CD8-positive, alpha-beta memory T cell (primary cell): ENCODE measurements around the gene PXDC1. TPM values are rescaled to one million over a fixed set of nuclear protein-coding genes. Genes with fewer than 3 reads are reported as not detected.

ENCODE experiments used
- CTCF ChIA-PET: fragments of 350-600 bp; sonication (Branson Sonifier 250); formaldehyde crosslinking; loops from one replicate; lab custom pipeline; 2021; ENCODE audit warnings: antibody characterized with exemption; lab: Charles Lee
- POLR2A ChIA-PET: fragments of 350-600 bp; sonication (Branson Sonifier 250); formaldehyde crosslinking; loops from one replicate; lab custom pipeline; 2021; ENCODE audit warnings: antibody characterized with exemption; lab: Charles Lee
- DNase-seq, 5 donors: peaks; one replicate each; pipeline versions ENCODE4 v3.0.0 to v3.0.0-alpha.2; 2020 to 2022; ENCODE audit warnings: mixed read lengths in 1 of 5
- H3K27ac ChIP-seq: one replicate; pipeline ENCODE4 v1.7.0; 2013; ENCODE audit warnings: low read depth, mild to moderate bottlenecking, low read length, moderate library complexity
- H3K27me3 ChIP-seq: 2 replicates; pipeline ENCODE4 v1.7.0; 2013; ENCODE audit warnings: low read length, mild to moderate bottlenecking; ENCODE audit not compliant: insufficient read depth, poor library complexity, severe bottlenecking
- H3K36me3 ChIP-seq: 2 replicates; pipeline ENCODE4 v1.7.0; 2013; ENCODE audit warnings: mild to moderate bottlenecking, low read length, moderate library complexity; ENCODE audit not compliant: insufficient read depth
- H3K4me1 ChIP-seq: 2 replicates; pipeline ENCODE4 v1.7.0; 2013; ENCODE audit warnings: mild to moderate bottlenecking, low read length, moderate library complexity; ENCODE audit not compliant: insufficient read depth
- H3K4me3 ChIP-seq: 2 replicates; pipeline ENCODE4 v1.7.0; 2013; ENCODE audit warnings: mild to moderate bottlenecking, low read length
- H3K9me3 ChIP-seq: 2 replicates; pipeline ENCODE4 v1.7.0; 2013; ENCODE audit warnings: mild to moderate bottlenecking, low read length
- H3K27ac Mint-ChIP-seq, 8 donors: one replicate each; pipeline ENCODE4 v1.8.0; 2020 to 2021; ENCODE audit warnings: mixed read lengths in 8 of 8, mild to moderate bottlenecking in 6 of 8, inconsistent platforms in 3 of 8, moderate library complexity in 3 of 8
- H3K27me3 Mint-ChIP-seq, 2 donors: one replicate each; pipeline ENCODE4 v1.8.0; 2020 to 2021; ENCODE audit warnings: mixed read lengths in 2 of 2, mild to moderate bottlenecking in 1 of 2, moderate library complexity in 1 of 2
- H3K36me3 Mint-ChIP-seq, 3 donors: one replicate each; pipeline ENCODE4 v1.8.0; 2020 to 2021; ENCODE audit warnings: mixed read lengths in 3 of 3, inconsistent platforms in 1 of 3, mild to moderate bottlenecking in 1 of 3
- H3K4me1 Mint-ChIP-seq, 3 donors: one replicate each; pipeline ENCODE4 v1.8.0; 2020 to 2021; ENCODE audit warnings: mixed read lengths in 3 of 3, inconsistent platforms in 1 of 3, mild to moderate bottlenecking in 1 of 3
- H3K4me3 Mint-ChIP-seq, 7 donors: one replicate each; pipeline ENCODE4 v1.8.0; 2020 to 2021; ENCODE audit warnings: mixed read lengths in 7 of 7, mild to moderate bottlenecking in 6 of 7, moderate library complexity in 4 of 7, inconsistent platforms in 2 of 7
- H3K9me3 Mint-ChIP-seq, 5 donors: one replicate each; pipeline ENCODE4 v1.8.0; 2020 to 2022; ENCODE audit warnings: mixed read lengths in 5 of 5, mild to moderate bottlenecking in 3 of 5, moderate library complexity in 2 of 5, inconsistent platforms in 1 of 5
- polyA plus RNA-seq: library from polyadenylated mRNA; unstranded; fragments of 300-500 nt; fragmentation: Illumina TruSeq; gene quantifications from one replicate; pipeline ENCODE4 v1.2.3, GENCODE V29; 2021
- total RNA-seq, 2 experiments: library from RNA; stranded (reverse); gene quantifications; one replicate each; pipeline ENCODE4 v1.2.3, GENCODE V29; 2021

Gene PXDC1
- total and polyA plus RNA-seq, 3 experiments from 2014 or later, result 0.15 to 0.24 TPM; not detected in 1

DNA sequence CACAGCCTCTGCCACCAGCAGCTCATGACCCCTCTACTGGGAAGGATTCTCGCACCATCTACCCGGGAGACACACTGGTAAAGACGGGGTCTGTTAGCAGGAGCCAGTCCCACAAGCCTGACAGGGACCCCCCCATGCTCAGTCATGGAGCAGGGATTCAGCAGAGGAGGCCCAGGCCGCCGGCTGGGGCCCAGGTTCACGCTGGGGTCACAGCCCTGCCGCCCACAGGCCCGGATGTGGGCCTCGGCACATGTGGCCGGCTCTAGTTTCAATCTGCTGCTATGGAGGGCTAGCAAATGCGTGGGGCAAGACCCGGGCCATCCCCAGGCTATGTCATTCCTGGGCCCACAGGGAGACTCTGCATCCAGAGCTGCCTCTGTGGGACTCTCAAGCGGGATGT lies 25.1 kb downstream of the PXDC1 start:
- Mint-ChIP-seq H3K4me3 (no peak overlapping the region), H3K9me3 (no peaks in the 10 kb centered on the region), H3K27ac (no peak overlapping the region), H3K36me3 (no peaks in the 10 kb centered on the region), H3K4me1 (no peaks in the 10 kb centered on the region), H3K27me3 (peaks cover 1 to 18% of the 10 kb centered on the region in 2 donors)
- H3K9me3 ChIP-seq, result no peaks in the 10 kb centered on the region
- H3K27me3 ChIP-seq, result no peaks in the 10 kb centered on the region
- H3K4me1 ChIP-seq, result no peaks in the 10 kb centered on the region
- CTCF ChIA-PET, result no interaction called here
- no peak overlapping the region for H3K27ac ChIP-seq
- POLR2A ChIA-PET, result no interaction called here
- no peak for DNase-seq
- no peaks in the 10 kb centered on the region for H3K36me3 ChIP-seq
- H3K4me3 ChIP-seq, result no peak overlapping the region

DNA sequence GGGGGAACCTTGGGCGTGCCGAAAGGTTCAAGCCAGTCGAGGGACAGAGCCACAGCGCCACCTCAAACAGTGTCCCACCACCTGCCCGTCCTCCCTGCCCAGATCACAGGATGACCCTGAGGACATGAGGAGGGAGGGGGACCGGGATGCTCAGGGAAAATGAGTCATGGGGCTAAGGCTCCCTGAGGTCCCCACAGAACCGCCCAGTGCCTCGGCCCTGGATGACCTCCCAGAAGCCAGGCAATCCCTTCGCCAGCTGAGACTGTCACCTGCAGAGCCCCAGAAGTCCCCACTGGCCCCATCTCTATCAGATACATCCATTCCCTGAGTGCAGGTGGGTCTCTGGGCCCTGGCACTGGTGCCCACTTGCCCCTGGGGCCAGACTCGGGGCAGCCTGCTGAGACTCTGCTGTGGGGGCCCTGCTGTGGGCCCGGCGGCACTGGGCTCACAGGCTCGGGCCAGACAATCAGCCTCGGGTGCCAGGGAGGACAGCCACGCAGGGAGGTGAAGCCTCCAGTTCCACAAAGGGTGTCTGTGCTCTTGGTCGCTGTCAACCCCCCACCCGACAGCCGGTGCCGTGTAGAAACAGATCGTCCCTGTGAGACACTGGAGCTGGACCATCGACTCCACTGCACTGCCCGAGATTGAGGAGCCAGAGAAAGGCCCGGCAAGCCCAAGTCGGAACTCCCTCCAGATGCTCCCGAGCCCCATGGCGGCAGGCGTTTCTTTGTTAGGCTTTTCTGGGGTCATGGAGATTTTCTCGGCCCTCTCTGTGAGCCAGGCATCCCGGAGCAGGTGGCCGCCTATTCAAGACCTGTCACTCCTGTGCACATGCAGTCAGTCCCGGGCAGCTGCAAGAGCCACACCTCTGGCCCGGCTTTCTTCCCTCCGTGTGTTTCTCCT lies 26.1 kb downstream of the PXDC1 start:
- Histone ChIP-seq H3K4me1 (no peaks in the 10 kb centered on the region), H3K9me3 (no peaks in the 10 kb centered on the region), H3K27me3 (no peaks in the 10 kb centered on the region), H3K4me3 (no peak overlapping the region), H3K36me3 (no peaks in the 10 kb centered on the region), H3K27ac (no peak overlapping the region)
- no peaks in the 10 kb centered on the region for H3K36me3 Mint-ChIP-seq
- H3K27me3 Mint-ChIP-seq, result peaks cover 1 to 13% of the 10 kb centered on the region in 2 donors
- DNase-seq, result no peak
- H3K4me1 Mint-ChIP-seq, result no peaks in the 10 kb centered on the region
- no peak overlapping the region for H3K27ac Mint-ChIP-seq
- CTCF ChIA-PET, result no interaction called here
- H3K4me3 Mint-ChIP-seq, result no peak overlapping the region
- H3K9me3 Mint-ChIP-seq, result no peaks in the 10 kb centered on the region
- POLR2A ChIA-PET, result no interaction called here

DNA sequence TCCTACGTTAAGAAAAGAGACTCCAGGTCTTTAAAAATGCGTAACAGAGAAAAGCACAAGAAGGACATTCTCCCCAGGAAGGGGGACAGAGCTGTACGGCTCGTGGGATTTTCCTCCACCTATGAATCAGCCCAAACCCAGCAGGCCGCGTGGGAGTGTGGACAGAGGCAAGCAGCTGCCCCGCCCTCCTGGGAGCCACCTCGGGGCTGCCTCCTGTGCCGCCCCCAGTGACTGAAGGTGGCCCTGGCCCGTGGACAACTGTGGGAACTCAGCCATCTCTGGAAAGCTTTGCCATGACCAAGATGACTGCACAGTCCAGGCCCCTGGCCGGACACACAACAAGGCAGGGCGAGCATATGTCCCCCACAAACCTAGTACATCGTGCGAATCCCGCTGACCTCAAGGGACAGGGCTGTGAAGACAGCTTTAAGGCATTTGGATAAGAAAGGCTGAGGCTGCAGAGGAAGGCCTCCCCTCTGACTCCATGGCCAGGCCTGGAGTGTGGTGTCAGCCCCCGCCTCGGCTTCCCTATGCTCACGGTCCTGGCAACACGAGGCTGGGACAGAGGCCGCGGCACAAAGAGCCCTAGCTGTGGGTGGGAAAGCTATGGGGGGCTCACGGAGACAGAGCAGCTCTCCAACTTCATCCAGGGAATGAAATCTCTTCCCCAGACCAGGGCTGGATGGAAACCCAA lies 26.9 kb downstream of the PXDC1 start:
- DNase-seq, result no peak
- Histone ChIP-seq H3K4me1 (no peaks in the 10 kb centered on the region), H3K27me3 (no peaks in the 10 kb centered on the region), H3K36me3 (no peaks in the 10 kb centered on the region), H3K27ac (no peak overlapping the region), H3K4me3 (no peak overlapping the region), H3K9me3 (no peaks in the 10 kb centered on the region)
- H3K4me1 Mint-ChIP-seq, result peaks cover 0 to 5% (median 2%) of the 10 kb centered on the region in 3 donors
- ChIA-PET CTCF (no interaction called here), POLR2A (no interaction called here)
- H3K4me3 Mint-ChIP-seq, result no peak overlapping the region
- peaks cover 3 to 13% of the 10 kb centered on the region in 2 donors for H3K27me3 Mint-ChIP-seq
- H3K9me3 Mint-ChIP-seq, result no peaks in the 10 kb centered on the region
- no peaks in the 10 kb centered on the region for H3K36me3 Mint-ChIP-seq
- no peak overlapping the region for H3K27ac Mint-ChIP-seq

DNA sequence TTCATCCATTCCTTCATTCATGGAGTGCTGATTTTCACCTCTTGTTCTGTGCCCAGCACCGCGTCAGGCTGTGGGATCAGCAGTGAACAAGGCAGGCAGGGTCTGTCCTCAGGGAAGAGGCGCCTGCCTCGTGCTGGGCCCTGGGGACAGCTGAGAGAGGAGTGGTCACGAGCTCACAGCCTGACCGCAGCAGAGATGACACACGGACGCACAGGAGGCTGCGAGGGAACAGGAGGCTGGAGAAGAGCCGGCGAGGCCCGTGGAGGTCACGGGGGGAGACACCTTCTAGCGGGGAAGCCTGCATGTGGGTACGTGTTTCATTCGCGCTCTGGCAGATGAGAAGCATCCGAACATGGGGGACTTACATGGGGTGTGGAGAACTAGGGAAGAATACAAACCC lies 27.5 kb downstream of the PXDC1 start:
- Mint-ChIP-seq H3K4me3 (no peak overlapping the region), H3K4me1 (peaks cover 0 to 8% (median 3%) of the 10 kb centered on the region in 3 donors), H3K36me3 (no peaks in the 10 kb centered on the region), H3K9me3 (no peaks in the 10 kb centered on the region), H3K27me3 (peaks cover 3 to 9% of the 10 kb centered on the region in 2 donors), H3K27ac (peak overlapping the region in 1 of 8 donors; percentile 7)
- CTCF ChIA-PET, result no interaction called here
- Histone ChIP-seq H3K4me3 (no peak overlapping the region), H3K4me1 (no peaks in the 10 kb centered on the region), H3K27me3 (no peaks in the 10 kb centered on the region), H3K27ac (no peak overlapping the region), H3K9me3 (no peaks in the 10 kb centered on the region), H3K36me3 (no peaks in the 10 kb centered on the region)
- POLR2A ChIA-PET, result no interaction called here
- DNase-seq, result no peak

DNA sequence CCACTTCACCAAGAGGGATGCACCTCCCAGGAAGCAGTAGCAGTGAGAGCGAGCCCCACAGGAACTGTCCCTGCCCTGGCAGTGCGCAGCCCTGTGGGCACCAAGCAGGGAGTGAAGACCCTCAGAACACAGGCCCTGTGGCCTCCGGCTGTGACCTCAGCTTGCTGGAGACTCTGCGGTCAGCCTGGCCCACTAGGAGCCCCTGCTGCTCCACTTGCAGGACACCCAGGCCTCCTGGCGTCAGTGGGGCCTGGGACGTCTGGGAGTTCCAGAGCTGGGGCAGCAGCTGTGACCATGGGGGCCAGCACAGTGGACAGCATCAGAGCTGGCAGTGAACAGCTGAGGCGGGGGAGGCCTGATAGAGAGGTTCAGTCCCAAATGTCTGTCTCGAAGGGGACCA lies 28.3 kb downstream of the PXDC1 start:
- ChIA-PET POLR2A (no interaction called here), CTCF (interaction anchor here (1.7 kb wide), 1 partner anchor 9 kb away, joined by 9 read pairs; no protein-coding TSS in a partner anchor)

DNA sequence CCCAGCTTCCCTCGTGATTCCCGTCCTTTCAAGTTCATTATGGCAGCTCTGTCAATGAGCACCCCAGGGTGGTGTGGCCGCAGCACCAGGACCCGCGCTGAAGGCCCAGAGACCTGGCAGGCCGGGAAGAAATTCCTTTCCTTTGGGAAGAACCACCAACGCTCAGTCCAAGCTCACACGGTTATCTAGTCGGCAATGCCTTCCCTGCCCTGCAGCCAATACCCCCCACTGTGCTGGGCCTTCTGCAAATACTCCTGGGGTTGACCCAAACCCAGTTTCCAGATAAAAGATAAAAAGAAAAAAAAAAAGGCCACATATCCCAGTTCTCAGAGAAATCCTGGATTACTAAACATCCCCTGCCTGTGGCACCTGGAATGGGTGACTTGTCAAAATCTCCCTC lies 28.7 kb downstream of the PXDC1 start:
- H3K36me3 ChIP-seq, result no peaks in the 10 kb centered on the region
- no peak overlapping the region for H3K4me3 ChIP-seq
- no peak for DNase-seq
- ChIA-PET CTCF (interaction anchor here (1.7 kb wide), 1 partner anchor 10 kb away, joined by 9 read pairs; no protein-coding TSS in a partner anchor), POLR2A (no interaction called here)
- no peak overlapping the region for H3K4me3 Mint-ChIP-seq
- no peak overlapping the region for H3K27ac ChIP-seq
- H3K27me3 Mint-ChIP-seq, result peaks cover 3 to 13% of the 10 kb centered on the region in 2 donors
- no peaks in the 10 kb centered on the region for H3K36me3 Mint-ChIP-seq
- H3K27me3 ChIP-seq, result no peaks in the 10 kb centered on the region
- H3K4me1 Mint-ChIP-seq, result peaks cover 0 to 8% (median 3%) of the 10 kb centered on the region in 3 donors
- H3K27ac Mint-ChIP-seq, result no peak overlapping the region
- no peaks in the 10 kb centered on the region for H3K9me3 Mint-ChIP-seq
- H3K4me1 ChIP-seq, result no peaks in the 10 kb centered on the region
- H3K9me3 ChIP-seq, result no peaks in the 10 kb centered on the region

More for the DNA sequence above, 28.3 kb downstream of the PXDC1 start:
- Histone ChIP-seq H3K9me3 (no peaks in the 10 kb centered on the region), H3K4me3 (no peak overlapping the region), H3K27ac (no peak overlapping the region), H3K4me1 (no peaks in the 10 kb centered on the region), H3K27me3 (no peaks in the 10 kb centered on the region), H3K36me3 (no peaks in the 10 kb centered on the region)
- Mint-ChIP-seq H3K27me3 (peaks cover 3 to 11% of the 10 kb centered on the region in 2 donors), H3K27ac (no peak overlapping the region), H3K4me3 (no peak overlapping the region), H3K4me1 (peaks cover 0 to 8% (median 3%) of the 10 kb centered on the region in 3 donors), H3K9me3 (no peaks in the 10 kb centered on the region), H3K36me3 (no peaks in the 10 kb centered on the region)
- DNase-seq, result no peak

DNA sequence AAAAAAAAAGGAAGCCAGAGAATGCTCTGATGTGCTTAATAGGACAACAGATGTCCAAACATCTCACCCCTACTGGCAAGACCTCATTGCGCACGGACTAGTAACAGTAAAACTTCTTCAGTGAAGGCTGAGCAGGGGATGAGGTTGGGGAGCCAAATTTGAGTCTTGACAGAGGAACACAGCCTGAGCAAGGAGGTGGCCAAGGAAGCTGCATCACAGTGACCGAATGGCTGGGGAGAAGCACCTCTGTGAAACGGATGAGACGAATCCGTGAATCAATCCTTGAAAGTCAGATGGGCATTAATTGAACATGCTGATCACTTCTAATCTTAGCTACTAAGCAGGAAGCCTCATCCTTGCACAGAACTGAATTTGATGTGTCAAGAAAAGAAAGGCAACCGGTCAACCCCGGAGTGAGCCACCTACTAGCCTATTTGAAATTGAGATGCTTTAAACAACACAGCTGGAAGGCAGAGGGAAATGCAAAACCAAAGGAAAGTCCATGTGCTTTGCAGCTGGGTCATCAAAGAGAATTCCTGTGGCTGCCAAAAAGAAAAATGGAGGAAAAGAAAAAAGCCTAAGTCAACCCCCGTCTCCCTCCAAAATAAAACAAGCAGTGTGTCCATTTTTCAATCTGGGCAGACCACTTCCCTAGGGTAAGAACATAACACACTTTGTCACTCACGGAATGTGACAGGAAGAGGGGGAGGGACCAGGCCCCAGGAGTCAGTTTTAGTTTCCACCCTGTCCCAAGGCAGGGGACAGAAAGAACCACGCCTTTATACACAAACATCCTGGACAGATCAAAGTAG lies 29.5 kb downstream of the PXDC1 start:
- no peak overlapping the region for H3K27ac Mint-ChIP-seq
- Histone ChIP-seq H3K36me3 (no peaks in the 10 kb centered on the region), H3K4me1 (no peaks in the 10 kb centered on the region), H3K27ac (no peak overlapping the region), H3K4me3 (no peak overlapping the region), H3K9me3 (no peaks in the 10 kb centered on the region), H3K27me3 (no peaks in the 10 kb centered on the region)
- POLR2A ChIA-PET, result no interaction called here
- CTCF ChIA-PET, result interaction anchor here (0.9 to 1.7 kb wide), 3 partner anchors 10 to 442 kb away, joined by 3 to 9 read pairs (median 4); no protein-coding TSS in a partner anchor
- no peaks in the 10 kb centered on the region for H3K9me3 Mint-ChIP-seq
- H3K27me3 Mint-ChIP-seq, result peaks cover 3 to 18% of the 10 kb centered on the region in 2 donors
- peaks cover 0 to 8% (median 3%) of the 10 kb centered on the region in 3 donors for H3K4me1 Mint-ChIP-seq
- H3K4me3 Mint-ChIP-seq, result no peak overlapping the region
- H3K36me3 Mint-ChIP-seq, result no peaks in the 10 kb centered on the region
- DNase-seq, result no peak
